Hindlimb muscle (tissue), 1 donor: Measurements from ENCODE around the gene EZR. TPM values are rescaled to one million over a fixed set of nuclear protein-coding genes. Genes with fewer than 3 reads are reported as not detected.
"Not testable (repeated sequence)": the region's sequence is repeated elsewhere in the genome, so short reads cannot be mapped to it uniquely, and the experiment has no call there.

Source experiments
- DNase-seq: peaks from one replicate; pipeline ENCODE4 v3.0.0-alpha.2; 2013
- polyA plus RNA-seq: library from polyadenylated mRNA; unstranded; fragments of 120-200 nt; gene quantifications from one replicate; pipeline ENCODE4 v1.2.1, GENCODE V29; 2013; ENCODE audit not compliant: insufficient read length

EZR gene
- polyA plus RNA-seq, 1 donor: 31.2 TPM

- DNase-seq: no peak
Observed at GRCh38 chr6:158797331-158798310, 21.5 kb downstream of the EZR start.

GRCh38 chr6:158796353-158796752 is 22.8 kb downstream of the EZR start:
- no peak for DNase-seq

GRCh38 chr6:158795516-158795915 is 23.7 kb downstream of the EZR start:
- DNase-seq: no peak

GRCh38 chr6:158793432-158793831 is 25.7 kb downstream of the EZR start:
- DNase-seq: no peak

- DNase-seq: not testable (repeated sequence)
Observed at GRCh38 chr6:158792505-158792904, 26.7 kb downstream of the EZR start.

- DNase-seq: peak; percentile 45
Observed at GRCh38 chr6:158791274-158791855, 27.8 kb downstream of the EZR start.

- peak; percentile 40 for DNase-seq
Observed at GRCh38 chr6:158789115-158789917, 29.9 kb downstream of the EZR start.

- DNase-seq: no peak
Observed at GRCh38 chr6:158787395-158787794, 31.8 kb downstream of the EZR start.

- no peak for DNase-seq
Observed at GRCh38 chr6:158786645-158787304, 32.4 kb downstream of the EZR start.

GRCh38 chr6:158785036-158785435 is 34.1 kb downstream of the EZR start:
- DNase-seq: no peak

- DNase-seq: no peak
Observed at GRCh38 chr6:158784505-158784904, 34.7 kb downstream of the EZR start.

GRCh38 chr6:158783851-158784250 is 35.3 kb downstream of the EZR start:
- DNase-seq: no peak

GRCh38 chr6:158783167-158783450 is 36.1 kb downstream of the EZR start:
- DNase-seq: no peak

- no peak for DNase-seq
Observed at GRCh38 chr6:158782432-158783166, 36.6 kb downstream of the EZR start.

GRCh38 chr6:158781692-158782373 is 37.3 kb downstream of the EZR start:
- no peak for DNase-seq

- DNase-seq: no peak
Observed at GRCh38 chr6:158780988-158781691, 38.0 kb downstream of the EZR start.

GRCh38 chr6:158780246-158780884 is 38.8 kb downstream of the EZR start:
- no peak for DNase-seq

- no peak for DNase-seq
Observed at GRCh38 chr6:158778005-158778527, 41.1 kb downstream of the EZR start.

GRCh38 chr6:158777510-158777909 is 41.7 kb downstream of the EZR start:
- DNase-seq: no peak

- DNase-seq: no peak
Observed at GRCh38 chr6:158776737-158777136, 42.4 kb downstream of the EZR start.
